SH-SY5Y (cell line): ENCODE results near the gene KLK14.

Source experiments
- GATA2 ChIP-seq: IDR thresholded peaks from 2 replicates; pipeline ENCODE4 v1.6.1; 2011; ENCODE audit warnings: mild to moderate bottlenecking, low read depth, low read length
- GATA3 ChIP-seq: IDR thresholded peaks from 2 replicates; pipeline ENCODE4 v1.6.1; 2011; ENCODE audit warnings: low read depth, mild to moderate bottlenecking, low read length, moderate library complexity

- no peak for TF ChIP-seq GATA2
- TF ChIP-seq GATA3, result no peak
Observed at GRCh38 chr19:51100601-51101000, 17.9 kb upstream of the KLK14 start.
